Spinal cord (tissue), 10 donors: ENCODE data around the gene MITF. TPM values are rescaled to one million over a fixed set of nuclear protein-coding genes. Genes with fewer than 3 reads are reported as not detected.
A peak's percentile ranks its signal among the peaks of the same experiment; 100 is the strongest.

Experiments used
- DNase-seq, 6 donors: peaks; one replicate each; pipeline versions ENCODE4 v3.0.0 to v3.0.0-alpha.2; 2013 to 2015; ENCODE audit warnings: low spot score in 6 of 6, low read depth in 4 of 6
- H3K27ac ChIP-seq: one replicate; pipeline ENCODE4 v1.5.1; 2013; ENCODE audit warnings: low read depth, low read length, control low read depth
- H3K27me3 ChIP-seq: one replicate; pipeline ENCODE4 v1.6.1; 2013; ENCODE audit warnings: low read length; ENCODE audit not compliant: control insufficient read depth, insufficient read depth
- H3K36me3 ChIP-seq: one replicate; pipeline ENCODE4 v1.6.1; 2013; ENCODE audit warnings: low read length; ENCODE audit not compliant: control insufficient read depth, insufficient read depth
- H3K4me1 ChIP-seq: one replicate; pipeline ENCODE4 v1.6.1; 2013; ENCODE audit warnings: low read length; ENCODE audit not compliant: control insufficient read depth, insufficient read depth
- H3K4me3 ChIP-seq: one replicate; pipeline ENCODE4 v1.5.1; 2013; ENCODE audit warnings: low read depth, low read length, control low read depth
- H3K9me3 ChIP-seq: one replicate; pipeline ENCODE4 v1.6.1; 2013; ENCODE audit warnings: low read length; ENCODE audit not compliant: control insufficient read depth, insufficient read depth
- WGBS: methylation state at CpG from one replicate; pipeline ENCODE4 v1.1.5; 2013; ENCODE audit warnings: missing lambda C conversion rate; ENCODE audit not compliant: insufficient coverage; 5-methylcytosine and 5-hydroxymethylcytosine counted together
- polyA plus RNA-seq, 2 donors: library from polyadenylated mRNA; unstranded; fragments of 120-200 nt; gene quantifications; one replicate each; pipeline ENCODE4 v1.2.1, GENCODE V29; 2013; ENCODE audit not compliant: insufficient read length in 2 of 2
- total RNA-seq, 2 donors: library from RNA; depleted of rRNA in 1 of 2; stranded (reverse); fragments of 120-200 nt in 1 of 2; fragments of >200 nt in 1 of 2; gene quantifications; one replicate each; pipeline versions ENCODE4 v1.2.3 to v1.2.4, GENCODE V29; 2013 to 2014
- donor health status: healthy.

MITF gene
- total and polyA plus RNA-seq, 4 donors, result 4.5 to 11.7 (median 9.0) TPM

- Histone ChIP-seq H3K4me1 (no peaks in the 10 kb centered on the region), H3K4me3 (no peak overlapping the region), H3K27me3 (no peaks in the 10 kb centered on the region), H3K9me3 (no peaks in the 10 kb centered on the region), H3K27ac (no peak overlapping the region), H3K36me3 (no peaks in the 10 kb centered on the region)
- WGBS, result no CpG with 5 or more reads among the region's 4 CpGs
- no peak for DNase-seq
Observed at GRCh38 chr3:69972672-69973071, 233.4 kb downstream of the MITF start.

DNA sequence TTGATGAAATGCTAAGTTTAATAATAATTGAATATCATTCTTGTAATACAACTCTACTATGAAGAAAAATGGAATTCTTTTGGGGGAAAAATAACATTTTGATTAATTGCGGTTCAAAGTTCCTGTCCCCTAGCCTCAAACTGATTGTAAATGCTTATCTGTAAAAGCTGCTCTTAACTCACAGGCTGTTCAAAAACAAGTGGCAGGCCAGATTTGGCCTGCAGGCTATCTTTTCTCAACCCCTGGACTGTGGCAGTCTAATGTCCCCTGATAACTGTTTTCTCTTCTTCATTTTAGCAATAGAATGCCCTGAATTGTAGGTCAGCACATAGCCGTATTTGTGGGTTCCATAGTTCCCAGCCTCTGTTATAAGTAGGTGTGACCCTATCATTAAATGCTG lies 236.8 kb downstream of the MITF start:
- 100% methylated on average over 1 of the region's 2 CpGs for WGBS
- H3K4me3 ChIP-seq, result no peak overlapping the region

GRCh38 chr3:69983546-69984265 lies 244.4 kb downstream of the MITF start:
- H3K27me3 ChIP-seq, result no peaks in the 10 kb centered on the region
- H3K27ac ChIP-seq, result no peak overlapping the region
- H3K4me1 ChIP-seq, result no peaks in the 10 kb centered on the region
- no peak for DNase-seq
- H3K4me3 ChIP-seq, result no peak overlapping the region
- no peaks in the 10 kb centered on the region for H3K36me3 ChIP-seq
- no CpG with 5 or more reads among the region's 5 CpGs for WGBS
- peaks cover 4% of the 10 kb centered on the region for H3K9me3 ChIP-seq

More for the DNA sequence above, 236.8 kb downstream of the MITF start:
- DNase-seq, result no peak
- Histone ChIP-seq H3K27ac (no peak overlapping the region), H3K4me1 (no peaks in the 10 kb centered on the region), H3K27me3 (no peaks in the 10 kb centered on the region), H3K9me3 (peaks cover 5% of the 10 kb centered on the region), H3K36me3 (no peaks in the 10 kb centered on the region)

DNA sequence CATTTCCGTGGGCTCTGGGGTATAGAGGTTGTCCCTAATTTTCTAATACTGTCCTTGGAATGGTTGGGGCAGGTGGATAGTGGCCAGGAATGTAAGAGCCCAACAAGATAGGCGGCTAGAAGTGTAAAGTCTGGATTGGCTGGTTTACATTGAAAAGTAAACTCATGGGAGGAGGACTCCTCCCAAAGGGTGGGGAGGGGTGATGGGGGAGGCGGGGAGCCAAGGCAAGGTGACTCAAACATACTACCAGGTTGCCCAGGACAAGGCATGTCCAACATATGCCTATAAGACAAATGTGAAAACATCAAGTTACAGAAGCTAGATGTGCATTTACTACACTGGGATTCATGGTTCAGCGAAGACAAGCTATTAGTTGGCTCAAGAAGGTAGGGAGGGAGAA lies 246.0 kb downstream of the MITF start:
- no peaks in the 10 kb centered on the region for H3K4me1 ChIP-seq
- no peak overlapping the region for H3K27ac ChIP-seq
- H3K27me3 ChIP-seq, result no peaks in the 10 kb centered on the region
- WGBS, result 93% methylated on average over 4 of the region's 4 CpGs
- H3K4me3 ChIP-seq, result no peak overlapping the region
- no peak for DNase-seq
- no peaks in the 10 kb centered on the region for H3K36me3 ChIP-seq
- no peaks in the 10 kb centered on the region for H3K9me3 ChIP-seq

DNA sequence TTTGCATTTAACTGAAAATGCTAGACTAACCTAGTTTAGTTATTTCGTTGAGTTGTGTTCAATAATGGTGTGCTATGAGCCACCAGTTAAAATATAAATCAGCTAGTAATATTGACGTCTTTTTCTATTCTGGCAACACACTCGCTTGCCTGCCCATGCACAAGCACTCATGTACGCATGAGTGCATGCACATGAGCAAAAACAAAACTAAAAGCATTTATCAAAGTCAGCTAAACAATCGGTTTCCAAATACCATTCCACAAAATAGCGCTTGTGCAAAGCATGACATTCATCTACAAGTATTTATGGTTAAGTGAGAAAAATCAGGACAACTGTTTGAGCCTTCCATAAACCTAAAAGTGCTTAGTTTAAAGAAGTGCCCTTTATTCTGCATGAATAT lies 247.2 kb downstream of the MITF start:
- H3K9me3 ChIP-seq, result no peaks in the 10 kb centered on the region
- H3K27me3 ChIP-seq, result no peaks in the 10 kb centered on the region
- DNase-seq, result no peak
- WGBS, result 83% methylated on average over 1 of the region's 6 CpGs
- H3K4me1 ChIP-seq, result no peaks in the 10 kb centered on the region
- no peak overlapping the region for H3K4me3 ChIP-seq
- H3K36me3 ChIP-seq, result no peaks in the 10 kb centered on the region
- no peak overlapping the region for H3K27ac ChIP-seq

DNA sequence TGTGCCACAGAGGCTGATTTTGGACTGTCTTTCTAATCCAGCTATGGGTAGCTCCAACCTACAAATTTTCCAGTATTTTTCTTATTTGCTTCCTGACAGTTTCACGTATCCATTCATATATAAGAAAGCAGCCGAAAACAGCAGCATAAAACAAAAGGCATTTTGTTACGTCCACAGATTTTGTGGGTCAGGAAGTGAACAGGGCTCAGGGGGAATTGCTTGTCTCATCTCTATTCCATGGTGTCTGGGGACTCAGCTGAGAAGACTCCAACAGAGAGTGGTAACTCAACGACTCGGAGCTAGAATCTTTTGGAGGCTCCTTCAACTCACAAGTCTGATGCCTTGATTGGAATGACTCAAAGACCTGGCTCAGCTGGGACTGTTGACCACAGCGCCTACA lies 248.6 kb downstream of the MITF start:
- WGBS, result 96% methylated on average over 3 of the region's 6 CpGs

GRCh38 chr3:69993757-69994156 lies 254.5 kb downstream of the MITF start:
- H3K27ac ChIP-seq, result no peak overlapping the region
- H3K4me1 ChIP-seq, result no peaks in the 10 kb centered on the region
- no peaks in the 10 kb centered on the region for H3K9me3 ChIP-seq
- H3K36me3 ChIP-seq, result no peaks in the 10 kb centered on the region
- WGBS, result no CpG with 5 or more reads among the region's 4 CpGs
- DNase-seq, result no peak
- no peak overlapping the region for H3K4me3 ChIP-seq
- no peaks in the 10 kb centered on the region for H3K27me3 ChIP-seq

More for the DNA sequence above, 248.6 kb downstream of the MITF start:
- Histone ChIP-seq H3K36me3 (no peaks in the 10 kb centered on the region), H3K27ac (no peak overlapping the region), H3K4me3 (no peak overlapping the region), H3K9me3 (no peaks in the 10 kb centered on the region), H3K27me3 (no peaks in the 10 kb centered on the region), H3K4me1 (no peaks in the 10 kb centered on the region)
- DNase-seq, result no peak

DNA sequence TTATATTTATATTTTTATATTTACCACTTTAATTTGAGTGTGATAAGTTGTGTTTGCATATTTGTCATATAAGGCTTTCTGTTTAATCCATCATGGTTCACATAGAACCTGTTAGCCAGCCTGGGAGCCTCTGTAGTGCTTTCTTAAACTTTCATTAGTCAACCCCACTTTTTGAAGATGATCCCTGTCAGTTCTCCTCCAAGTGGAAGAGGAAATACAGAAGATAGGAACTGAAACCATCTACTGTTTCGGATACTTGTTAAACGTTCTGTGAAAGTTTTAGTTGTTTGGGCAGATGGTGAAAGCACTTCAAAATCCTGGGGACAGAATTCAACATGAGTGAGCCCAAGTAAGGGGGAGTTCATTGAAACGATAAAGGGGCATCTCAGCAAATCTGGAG lies 255.7 kb downstream of the MITF start:
- Histone ChIP-seq H3K4me1 (peaks cover 6% of the 10 kb centered on the region), H3K27ac (no peak overlapping the region), H3K9me3 (peaks cover 2% of the 10 kb centered on the region), H3K36me3 (no peaks in the 10 kb centered on the region), H3K27me3 (no peaks in the 10 kb centered on the region), H3K4me3 (no peak overlapping the region)
- WGBS, result 78% methylated on average over 3 of the region's 3 CpGs
- DNase-seq, result no peak

- Histone ChIP-seq H3K9me3 (peaks cover 2% of the 10 kb centered on the region), H3K27me3 (no peaks in the 10 kb centered on the region), H3K27ac (peak overlapping the region; percentile 79), H3K4me1 (peaks cover 14% of the 10 kb centered on the region), H3K4me3 (no peak overlapping the region), H3K36me3 (no peaks in the 10 kb centered on the region)
- 0% methylated on average over 1 of the region's 3 CpGs for WGBS
- peak in 5 of 6 donors; percentile 59 to 93 (median 70) for DNase-seq
Observed at GRCh38 chr3:69997631-69998307, 258.5 kb downstream of the MITF start.

DNA sequence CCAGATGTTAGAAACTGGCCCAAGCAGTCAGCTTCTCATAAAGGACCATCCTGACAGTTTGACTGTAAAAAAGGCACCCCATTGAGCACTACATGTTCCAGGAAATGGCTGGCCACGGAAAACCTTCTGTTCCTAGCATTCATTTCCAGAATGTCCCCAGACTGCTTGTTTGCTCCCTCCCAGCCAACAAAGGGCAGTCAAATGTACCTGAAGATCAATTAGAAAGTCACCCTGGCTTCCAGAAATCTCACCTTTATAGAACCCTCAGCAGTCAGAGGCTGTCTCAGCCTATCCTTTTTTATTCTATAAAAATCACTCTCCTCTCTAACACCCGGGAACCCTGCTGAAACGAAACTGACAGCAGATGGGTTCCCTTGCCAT lies 259.5 kb downstream of the MITF start:
- H3K36me3 ChIP-seq, result no peaks in the 10 kb centered on the region
- DNase-seq, result peak in 3 of 6 donors; percentile 26 to 63 (median 62)
- peaks cover 2% of the 10 kb centered on the region for H3K9me3 ChIP-seq
- 18% methylated on average over 2 of the region's 3 CpGs for WGBS
- no peaks in the 10 kb centered on the region for H3K27me3 ChIP-seq
- no peak overlapping the region for H3K4me3 ChIP-seq
- H3K4me1 ChIP-seq, result peaks cover 14% of the 10 kb centered on the region
- peak overlapping the region; percentile 79 for H3K27ac ChIP-seq
